Tibial artery (tissue), 4 donors: ENCODE data around the gene KRT84.

Experiments
- DNase-seq, 2 donors: peaks; one replicate each; pipeline ENCODE4 v3.0.0-alpha.2; 2019
- H3K27ac ChIP-seq, 2 donors: fragments of 200-600 bp; sonication (generic) in 1 of 2; 1 replicate in 1 of 2; 2 replicates in 1 of 2; pipeline ENCODE4 v1.5.1; 2018 to 2019; ENCODE audit warnings: mild to moderate bottlenecking in 1 of 2
- H3K27me3 ChIP-seq, 2 donors: fragments of 200-600 bp; sonication (generic) in 1 of 2; one replicate each; pipeline versions ENCODE4 v1.5.1 to v1.6.0; 2016 to 2019
- H3K36me3 ChIP-seq, 3 donors: fragments of 200-600 bp; sonication (generic) in 2 of 3; one replicate each; pipeline ENCODE4 v1.5.1; 2016 to 2019; ENCODE audit warnings: mild to moderate bottlenecking in 2 of 3
- H3K4me1 ChIP-seq, 4 donors: fragments of 200-600 bp; sonication (generic) in 2 of 4; 1 replicate in 3 of 4; 2 replicates in 1 of 4; pipeline ENCODE4 v1.5.1; 2016 to 2019
- H3K4me3 ChIP-seq, 2 donors: fragments of 200-600 bp; sonication (generic) in 1 of 2; 1 replicate in 1 of 2; 2 replicates in 1 of 2; pipeline ENCODE4 v1.5.1; 2018 to 2019; ENCODE audit warnings: mild to moderate bottlenecking in 2 of 2
- H3K9me3 ChIP-seq, 3 donors: fragments of 200-600 bp; sonication (generic) in 1 of 3; one replicate each; pipeline ENCODE4 v1.5.1; 2016 to 2019
- intact Hi-C: fragments of 100-400 bp; cut with DNase I; formaldehyde crosslinking; loops from one replicate; pipeline ENCODE4 v1.15.0; 2023; ENCODE audit warnings: low total_unique reads
- TF ChIP-seq, protein P1 (sequence below), 2 experiments: fragments of 200-600 bp in 1 of 2; fragments of 450-650 bp in 1 of 2; IDR thresholded peaks; one replicate each; pipeline ENCODE4 v1.5.1; 2017 to 2019; ENCODE audit warnings: antibody characterized with exemption in 2 of 2, mild to moderate bottlenecking in 1 of 2, moderate library complexity in 1 of 2

Gene KRT84

DNA sequence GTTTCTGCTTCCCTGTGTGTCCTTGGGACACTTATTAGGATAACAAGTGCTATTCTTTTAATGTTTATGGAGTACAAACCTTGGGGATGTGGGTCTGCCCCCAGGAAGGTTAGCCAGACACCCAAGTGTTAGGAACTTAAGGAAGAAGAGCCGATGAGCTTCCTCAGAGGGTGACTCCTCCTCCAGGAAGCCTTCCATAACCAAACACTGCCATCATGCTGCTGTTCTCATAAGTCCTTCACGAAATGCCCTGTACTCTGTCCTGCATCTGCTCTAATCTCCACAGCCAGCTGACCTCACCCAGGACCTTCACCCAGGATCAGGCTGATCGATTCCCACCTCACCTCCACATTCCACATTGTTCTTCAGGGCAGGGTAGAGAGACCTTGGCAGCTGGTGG is 16.9 kb downstream of the KRT84 start:
- no peak overlapping the region for H3K4me3 ChIP-seq
- TF ChIP-seq, protein P1, sequence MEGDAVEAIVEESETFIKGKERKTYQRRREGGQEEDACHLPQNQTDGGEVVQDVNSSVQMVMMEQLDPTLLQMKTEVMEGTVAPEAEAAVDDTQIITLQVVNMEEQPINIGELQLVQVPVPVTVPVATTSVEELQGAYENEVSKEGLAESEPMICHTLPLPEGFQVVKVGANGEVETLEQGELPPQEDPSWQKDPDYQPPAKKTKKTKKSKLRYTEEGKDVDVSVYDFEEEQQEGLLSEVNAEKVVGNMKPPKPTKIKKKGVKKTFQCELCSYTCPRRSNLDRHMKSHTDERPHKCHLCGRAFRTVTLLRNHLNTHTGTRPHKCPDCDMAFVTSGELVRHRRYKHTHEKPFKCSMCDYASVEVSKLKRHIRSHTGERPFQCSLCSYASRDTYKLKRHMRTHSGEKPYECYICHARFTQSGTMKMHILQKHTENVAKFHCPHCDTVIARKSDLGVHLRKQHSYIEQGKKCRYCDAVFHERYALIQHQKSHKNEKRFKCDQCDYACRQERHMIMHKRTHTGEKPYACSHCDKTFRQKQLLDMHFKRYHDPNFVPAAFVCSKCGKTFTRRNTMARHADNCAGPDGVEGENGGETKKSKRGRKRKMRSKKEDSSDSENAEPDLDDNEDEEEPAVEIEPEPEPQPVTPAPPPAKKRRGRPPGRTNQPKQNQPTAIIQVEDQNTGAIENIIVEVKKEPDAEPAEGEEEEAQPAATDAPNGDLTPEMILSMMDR (IDR thresholded peaks at IDR 0.05) = no peak
- intact Hi-C loops = no loop called here
- H3K4me1 ChIP-seq = peaks cover 0 to 19% (median 11%) of the 10 kb centered on the region in 4 donors
- no peaks in the 10 kb centered on the region for H3K27me3 ChIP-seq
- no peak for DNase-seq
- no peaks in the 10 kb centered on the region for H3K36me3 ChIP-seq
- H3K27ac ChIP-seq = no peak overlapping the region
- H3K9me3 ChIP-seq = no peaks in the 10 kb centered on the region

DNA sequence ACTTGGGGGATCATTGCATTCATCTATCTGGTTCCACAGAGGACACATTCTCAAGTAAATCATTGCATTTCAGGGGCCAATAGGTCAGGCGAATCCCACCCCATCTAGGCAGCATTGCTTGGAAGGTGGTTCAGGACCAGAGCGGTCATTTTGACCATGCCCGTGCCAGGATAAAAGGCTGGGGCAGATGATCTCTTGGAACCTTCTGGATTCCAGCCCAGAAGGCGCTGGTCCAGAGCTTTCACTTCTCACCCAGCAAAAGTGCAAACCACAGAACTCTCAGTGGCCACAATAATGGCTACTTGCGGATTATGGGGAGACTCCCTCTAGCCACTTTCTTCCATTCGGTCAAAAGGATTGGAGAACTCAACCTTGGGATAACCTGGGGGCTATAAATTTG is 17.6 kb downstream of the KRT84 start:
- Histone ChIP-seq H3K4me3 (no peak overlapping the region), H3K36me3 (no peaks in the 10 kb centered on the region), H3K27ac (no peak overlapping the region), H3K4me1 (peaks cover 0 to 19% (median 11%) of the 10 kb centered on the region in 4 donors), H3K9me3 (no peaks in the 10 kb centered on the region), H3K27me3 (no peaks in the 10 kb centered on the region)
- intact Hi-C loops = no loop called here
- TF ChIP-seq, protein P1 (IDR thresholded peaks at IDR 0.05) = no peak
- peak in 1 of 2 donors; percentile 35 for DNase-seq

DNA sequence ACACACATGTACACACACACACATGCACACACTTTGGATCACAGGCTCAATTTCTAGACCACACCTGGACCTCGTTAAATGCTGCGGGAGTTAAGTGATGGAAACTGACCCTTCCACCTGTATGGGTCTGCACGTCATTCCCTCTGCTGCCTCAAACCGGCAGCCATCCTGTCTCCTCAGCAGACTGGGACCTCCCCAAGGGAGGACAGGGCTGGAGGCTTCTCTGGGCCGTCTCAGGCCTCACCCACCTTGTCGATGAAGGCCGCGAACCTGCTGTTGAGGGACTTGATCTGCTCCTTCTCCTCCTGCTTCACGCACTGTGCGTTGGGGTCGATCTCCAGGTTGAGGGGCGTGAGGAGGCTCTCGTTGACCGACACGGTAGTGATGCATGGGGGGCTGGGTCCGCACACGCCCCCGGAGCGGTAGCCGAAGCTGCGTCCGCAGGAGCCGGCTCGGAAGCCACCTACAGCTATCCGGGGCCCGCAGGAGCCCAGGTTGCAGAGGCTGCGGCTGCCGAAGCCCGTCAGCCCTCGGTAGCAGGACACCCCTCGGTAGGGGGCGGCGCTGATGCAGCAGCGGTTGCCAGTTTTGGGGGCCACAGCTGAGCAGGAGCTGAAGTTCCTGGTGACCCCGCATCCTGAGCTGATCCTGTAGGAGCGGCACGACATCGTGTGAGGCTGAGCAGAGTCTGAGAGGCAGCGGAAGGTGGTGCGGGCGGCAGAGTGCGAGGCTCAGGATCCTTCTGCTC is 18.5 kb downstream of the KRT84 start, which contains the start of gene KRT85:
Gene KRT85 (minus strand): TSS at position 744 of the 748 bp plus-strand sequence. CDS start 76 bp downstream, at position 668.
- no peaks in the 10 kb centered on the region for H3K36me3 ChIP-seq
- no peaks in the 10 kb centered on the region for H3K9me3 ChIP-seq
- no peak within 1 kb of the TSS for H3K4me3 ChIP-seq
- peak in 1 of 2 donors; percentile 53 for DNase-seq
- peaks cover 0 to 14% (median 11%) of the 10 kb centered on the region in 4 donors for H3K4me1 ChIP-seq
- no peaks in the 10 kb centered on the region for H3K27me3 ChIP-seq
- intact Hi-C loops = no loop called here
- no peak within 1 kb of the TSS for H3K27ac ChIP-seq
- TF ChIP-seq, protein P1 (IDR thresholded peaks at IDR 0.05) = no peak

DNA sequence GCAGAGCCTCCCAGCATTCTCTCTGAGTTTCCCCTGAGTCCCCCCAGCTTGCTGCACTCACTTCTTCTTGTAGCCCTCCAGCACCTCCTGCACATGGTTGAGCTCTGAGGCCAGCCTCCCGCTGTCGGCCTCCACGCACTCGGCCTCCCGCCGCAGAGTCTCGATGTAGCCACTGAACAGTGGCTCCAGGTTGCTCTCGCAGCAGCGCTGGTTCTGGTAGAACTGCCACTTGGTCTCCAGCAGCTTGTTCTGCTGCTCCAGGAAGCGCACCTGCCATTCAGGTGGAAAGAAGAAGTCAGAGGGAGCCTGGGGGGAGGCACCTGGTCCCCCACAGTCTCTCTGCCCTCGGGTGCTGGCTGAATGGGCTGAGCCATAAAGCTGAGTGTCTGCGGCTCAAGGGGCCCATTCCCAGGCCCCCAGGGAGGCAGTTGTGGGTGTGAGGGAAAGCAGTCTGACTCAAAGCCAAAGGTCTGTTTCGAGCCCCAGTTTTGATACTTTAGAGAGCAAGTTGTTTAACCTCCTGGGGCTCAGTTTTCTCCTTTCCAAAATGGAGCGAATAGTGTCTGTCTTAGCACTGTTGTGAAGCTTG is 20.5 kb downstream of the KRT84 start:
- DNase-seq = no peak
- Histone ChIP-seq H3K4me1 (no peaks in the 10 kb centered on the region), H3K27me3 (peaks cover 0 to 11% of the 10 kb centered on the region in 2 donors), H3K27ac (no peak overlapping the region), H3K9me3 (no peaks in the 10 kb centered on the region), H3K36me3 (no peaks in the 10 kb centered on the region), H3K4me3 (no peak overlapping the region)
- intact Hi-C loops = no loop called here
- TF ChIP-seq, protein P1 (IDR thresholded peaks at IDR 0.05) = no peak

DNA sequence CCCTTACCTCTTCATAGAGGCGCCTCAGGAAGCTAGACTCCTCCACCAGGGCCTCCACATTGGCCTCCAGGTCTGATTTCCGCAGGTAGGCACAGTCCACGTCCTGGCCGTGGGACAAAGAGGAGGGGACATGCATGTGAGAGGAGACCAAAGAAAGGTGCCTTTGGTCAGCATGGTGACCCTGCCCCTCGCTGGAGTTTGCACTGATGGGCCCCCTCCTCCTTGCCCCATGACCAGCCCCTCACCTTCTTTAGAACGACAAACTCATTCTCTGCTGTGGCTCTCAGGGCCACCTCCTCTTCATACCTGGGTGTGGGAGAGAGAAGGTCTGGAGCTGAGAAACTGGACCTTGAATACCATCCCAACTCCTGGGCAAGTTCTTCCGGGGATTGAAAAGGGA is 21.4 kb downstream of the KRT84 start:
- no peaks in the 10 kb centered on the region for H3K9me3 ChIP-seq
- TF ChIP-seq, protein P1 (IDR thresholded peaks at IDR 0.05) = no peak
- no peak for DNase-seq
- no peak overlapping the region for H3K27ac ChIP-seq
- H3K4me1 ChIP-seq = no peaks in the 10 kb centered on the region
- intact Hi-C loops = no loop called here
- no peaks in the 10 kb centered on the region for H3K36me3 ChIP-seq
- H3K27me3 ChIP-seq = peaks cover 0 to 16% of the 10 kb centered on the region in 2 donors
- no peak overlapping the region for H3K4me3 ChIP-seq
